VCaP (cell line): Measurements from ENCODE around the gene IL12RB1.
"Not testable (repeated sequence)": the region's sequence is repeated elsewhere in the genome, so short reads cannot be mapped to it uniquely, and the experiment has no call there.

ENCODE experiments used
- H3K27ac ChIP-seq: fragments of 450-650 bp; 2 replicates; pipeline ENCODE4 v1.5.1; 2017
- TF ChIP-seq, protein P1 (sequence below): fragments of 450-650 bp; conservative IDR thresholded peaks from 2 replicates; pipeline ENCODE4 v1.5.1; 2017; ENCODE audit warnings: mild to moderate bottlenecking, moderate library complexity

Gene IL12RB1

DNA sequence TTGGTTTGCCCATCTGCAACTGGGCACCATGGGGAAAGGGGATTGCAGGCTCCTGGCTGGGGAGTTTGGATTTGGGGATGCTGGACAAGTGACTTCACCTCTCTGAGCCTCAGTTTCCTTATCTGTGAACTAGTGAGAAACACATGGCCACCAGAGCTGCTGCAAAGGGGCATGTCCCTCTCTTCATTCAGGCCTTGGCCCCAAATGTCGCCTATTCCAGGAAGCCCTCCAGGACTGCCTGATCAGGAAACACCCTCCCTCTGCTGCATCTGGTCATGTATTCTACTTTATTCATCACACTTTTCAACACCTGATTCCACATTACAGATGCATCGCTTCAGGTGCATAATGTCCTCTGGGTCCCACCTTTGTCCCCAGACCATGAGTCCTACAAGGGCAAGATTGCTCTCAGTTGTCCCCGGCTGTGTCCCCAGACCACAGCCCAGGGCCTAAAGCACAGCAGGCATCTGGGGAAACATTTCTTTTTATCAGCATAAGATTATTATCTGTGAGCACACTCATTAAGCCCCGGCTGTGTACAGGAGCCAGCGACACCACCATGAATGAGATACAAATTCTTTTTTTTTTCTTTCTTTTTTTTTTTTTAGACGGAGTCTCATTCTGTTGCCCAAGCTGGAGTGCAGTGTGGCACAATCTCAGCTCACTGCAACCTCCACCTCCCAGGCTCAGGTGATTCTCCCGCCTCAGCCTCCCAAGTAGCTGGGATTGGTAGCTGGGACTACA is 41.3 kb downstream of the IL12RB1 start:
- H3K27ac ChIP-seq: peak overlapping the region; percentile 49; the same call in 1 of the 2 replicates
- TF ChIP-seq, protein P1, sequence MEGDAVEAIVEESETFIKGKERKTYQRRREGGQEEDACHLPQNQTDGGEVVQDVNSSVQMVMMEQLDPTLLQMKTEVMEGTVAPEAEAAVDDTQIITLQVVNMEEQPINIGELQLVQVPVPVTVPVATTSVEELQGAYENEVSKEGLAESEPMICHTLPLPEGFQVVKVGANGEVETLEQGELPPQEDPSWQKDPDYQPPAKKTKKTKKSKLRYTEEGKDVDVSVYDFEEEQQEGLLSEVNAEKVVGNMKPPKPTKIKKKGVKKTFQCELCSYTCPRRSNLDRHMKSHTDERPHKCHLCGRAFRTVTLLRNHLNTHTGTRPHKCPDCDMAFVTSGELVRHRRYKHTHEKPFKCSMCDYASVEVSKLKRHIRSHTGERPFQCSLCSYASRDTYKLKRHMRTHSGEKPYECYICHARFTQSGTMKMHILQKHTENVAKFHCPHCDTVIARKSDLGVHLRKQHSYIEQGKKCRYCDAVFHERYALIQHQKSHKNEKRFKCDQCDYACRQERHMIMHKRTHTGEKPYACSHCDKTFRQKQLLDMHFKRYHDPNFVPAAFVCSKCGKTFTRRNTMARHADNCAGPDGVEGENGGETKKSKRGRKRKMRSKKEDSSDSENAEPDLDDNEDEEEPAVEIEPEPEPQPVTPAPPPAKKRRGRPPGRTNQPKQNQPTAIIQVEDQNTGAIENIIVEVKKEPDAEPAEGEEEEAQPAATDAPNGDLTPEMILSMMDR: no peak

DNA sequence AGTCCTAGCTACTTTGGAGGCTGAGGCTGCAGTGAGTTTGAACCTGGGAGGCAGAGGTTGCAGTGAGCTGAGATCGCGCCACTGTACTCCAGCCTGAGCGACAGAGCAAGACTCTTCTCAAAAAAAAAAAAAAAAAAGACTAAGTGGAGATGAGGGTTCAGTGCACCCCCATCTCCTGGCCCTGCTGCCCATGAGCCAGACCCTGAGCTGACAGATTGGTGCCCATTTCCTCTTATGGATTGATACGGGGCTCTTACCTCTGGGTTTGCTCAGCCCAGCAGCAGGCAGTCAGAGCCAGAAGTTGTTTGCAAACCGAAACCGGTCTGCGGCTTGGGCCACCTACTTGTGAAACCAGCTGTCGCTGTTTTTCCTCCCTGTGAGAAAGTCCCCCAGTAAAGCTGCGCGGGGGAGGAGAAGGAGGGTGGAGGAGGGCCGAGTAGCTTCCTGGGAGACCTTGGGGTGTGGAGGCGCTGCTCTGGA is 41.9 kb downstream of the IL12RB1 start:
- peak overlapping the region; percentile 49; the same call in 1 of the 2 replicates for H3K27ac ChIP-seq
- TF ChIP-seq, protein P1: no peak

DNA sequence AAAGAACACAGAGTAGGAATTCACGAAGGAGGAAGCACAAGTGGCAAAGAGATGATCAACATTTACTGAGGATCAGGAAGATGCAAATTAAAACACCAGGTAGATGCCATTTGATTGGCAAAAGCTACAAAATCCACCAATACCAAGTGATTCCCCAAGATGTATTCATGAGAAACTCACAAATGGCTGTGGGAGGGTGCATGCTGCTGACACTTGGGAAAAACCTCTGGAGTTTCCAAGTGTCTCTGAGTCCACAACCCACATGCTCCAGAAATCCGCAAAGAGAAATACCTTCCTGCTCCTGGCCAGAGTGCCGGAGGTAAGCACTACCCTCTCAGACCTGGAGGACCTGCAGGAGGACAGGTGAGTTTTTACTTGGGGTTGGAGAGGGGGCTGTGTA is 43.1 kb downstream of the IL12RB1 start:
- no peak overlapping the region for H3K27ac ChIP-seq
- TF ChIP-seq, protein P1: no peak

DNA sequence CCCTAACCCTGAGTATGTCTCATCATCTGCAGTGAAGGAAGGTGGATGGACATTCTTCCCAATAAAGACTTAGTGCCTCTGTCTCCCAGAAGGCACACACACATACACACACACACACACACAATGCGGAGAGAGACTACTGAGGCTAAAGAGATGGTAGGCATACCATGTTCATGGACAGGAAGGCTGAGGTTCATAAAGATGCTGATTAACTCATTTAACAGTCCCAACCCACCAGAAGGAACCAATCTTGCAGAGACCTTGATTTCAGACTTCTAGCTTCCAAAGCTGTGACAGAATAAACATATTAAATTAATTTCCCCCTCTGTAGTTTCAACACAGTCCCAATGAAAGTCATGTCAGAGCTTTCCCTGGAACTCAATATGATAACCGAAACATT is 45.7 kb downstream of the IL12RB1 start:
- no peak overlapping the region for H3K27ac ChIP-seq
- TF ChIP-seq, protein P1: no peak

DNA sequence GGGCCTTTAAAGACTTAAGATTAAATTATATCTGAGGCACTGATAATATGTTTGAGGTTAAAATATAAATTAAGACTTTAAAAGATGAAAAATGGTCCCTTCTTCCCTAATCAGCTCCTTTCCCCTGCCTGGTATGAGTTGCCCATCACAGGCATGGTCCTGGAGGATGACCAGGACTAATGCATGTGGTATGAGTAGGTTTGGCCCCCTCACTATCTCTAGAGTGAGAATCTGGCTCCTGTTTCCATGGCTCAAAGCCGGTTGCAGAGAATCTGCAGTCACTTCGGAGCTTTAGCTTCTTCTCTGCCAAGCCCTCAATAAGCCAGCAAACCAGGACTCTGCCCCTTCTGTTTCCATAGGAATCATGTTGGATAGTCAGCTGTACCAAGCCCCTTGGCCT is 54.6 kb downstream of the IL12RB1 start:
- not testable (repeated sequence) for H3K27ac ChIP-seq

DNA sequence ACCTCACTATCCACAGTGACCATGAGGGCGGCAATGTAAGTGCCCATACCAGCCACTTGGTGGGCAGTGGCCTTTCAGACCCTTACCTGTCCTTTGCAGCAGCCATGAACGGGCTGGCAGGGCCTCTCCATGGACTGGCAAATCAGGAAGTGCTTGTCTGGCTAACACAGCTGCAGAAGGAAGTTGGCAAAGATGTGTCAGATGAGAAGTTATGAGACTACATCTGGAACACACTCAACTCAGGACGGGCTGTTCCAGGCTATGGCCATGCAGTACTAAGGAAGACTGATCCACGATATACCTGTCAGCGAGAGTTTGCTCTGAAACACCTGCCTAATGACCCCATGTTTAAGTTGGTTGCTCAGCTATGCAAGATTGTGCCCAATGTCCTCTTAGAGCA is 55.3 kb downstream of the IL12RB1 start:
- H3K27ac ChIP-seq: peak overlapping the region; percentile 51; the same call in 1 of the 2 replicates

DNA sequence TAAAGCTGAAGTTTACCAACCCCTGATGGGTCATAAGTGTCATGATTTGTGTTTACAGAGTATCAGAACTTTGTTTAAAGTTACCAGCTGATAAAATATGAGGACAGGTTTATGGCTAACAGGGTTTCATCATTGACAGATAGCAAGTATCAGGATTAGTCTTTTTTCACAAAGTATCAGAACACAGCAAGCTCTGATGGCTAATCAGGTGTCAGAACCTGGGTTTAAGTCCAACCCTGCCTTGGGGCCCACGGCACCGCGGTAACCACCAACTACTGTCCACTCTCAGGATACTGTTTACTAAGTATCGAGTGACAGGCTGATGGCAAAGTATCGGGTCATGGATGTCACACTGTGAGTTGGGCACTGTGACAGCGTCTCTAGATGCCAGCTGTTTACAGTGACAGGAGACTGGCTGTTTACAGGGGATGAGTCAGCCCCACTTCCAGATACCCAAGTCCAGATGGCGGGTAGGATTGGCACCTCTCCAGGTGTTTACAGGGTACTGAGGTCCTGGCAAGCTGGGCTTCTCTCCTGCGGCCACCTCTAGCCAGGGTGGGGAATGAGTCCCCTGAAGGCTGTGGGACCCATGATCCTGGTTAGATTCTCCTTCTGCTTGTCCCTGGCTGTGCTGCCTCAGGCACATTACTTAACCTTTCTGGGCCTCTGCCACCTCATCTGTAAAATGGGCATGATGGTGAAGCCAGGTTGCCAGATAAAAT is 57.0 kb downstream of the IL12RB1 start:
- TF ChIP-seq, protein P1: no peak
- peak overlapping the region; percentile 51; the same call in 1 of the 2 replicates for H3K27ac ChIP-seq

DNA sequence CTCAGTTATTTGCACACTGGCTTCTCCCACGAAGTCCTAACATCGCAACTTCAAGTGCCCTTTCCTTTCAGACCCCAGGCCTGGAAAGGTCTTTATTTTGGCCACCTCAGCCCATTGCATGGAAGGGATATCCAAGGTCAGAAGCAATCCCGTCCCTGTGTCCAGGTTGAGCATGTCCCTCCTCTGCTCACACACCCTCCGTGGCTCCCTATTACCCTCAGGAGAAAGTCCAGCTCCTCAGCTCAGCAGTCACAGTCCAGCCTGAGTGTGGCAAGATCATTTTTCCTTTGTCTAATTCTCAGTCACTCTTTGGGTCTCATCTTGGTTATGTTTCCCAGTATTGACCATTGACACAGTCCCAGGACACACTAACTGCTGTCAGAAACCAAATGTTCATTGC is 59.6 kb downstream of the IL12RB1 start:
- TF ChIP-seq, protein P1: no peak
- no peak overlapping the region for H3K27ac ChIP-seq
